ENCODE data around the gene MUSK.

GRCh38 chr9:110650261-110650660 lies 18.3 kb upstream of the MUSK start:
- TF ChIP-seq POLR2A (IDR thresholded peaks at IDR 0.05) (no peak), CTCF (IDR thresholded peaks at IDR 0.05) (no peak)
